ENCODE data around the gene NT5DC4. TPM values are rescaled to one million over a fixed set of nuclear protein-coding genes. Genes with fewer than 3 reads are reported as not detected.

The NT5DC4 gene
- total RNA-seq, 1 experiment from 2014 or later: not detected

DNA sequence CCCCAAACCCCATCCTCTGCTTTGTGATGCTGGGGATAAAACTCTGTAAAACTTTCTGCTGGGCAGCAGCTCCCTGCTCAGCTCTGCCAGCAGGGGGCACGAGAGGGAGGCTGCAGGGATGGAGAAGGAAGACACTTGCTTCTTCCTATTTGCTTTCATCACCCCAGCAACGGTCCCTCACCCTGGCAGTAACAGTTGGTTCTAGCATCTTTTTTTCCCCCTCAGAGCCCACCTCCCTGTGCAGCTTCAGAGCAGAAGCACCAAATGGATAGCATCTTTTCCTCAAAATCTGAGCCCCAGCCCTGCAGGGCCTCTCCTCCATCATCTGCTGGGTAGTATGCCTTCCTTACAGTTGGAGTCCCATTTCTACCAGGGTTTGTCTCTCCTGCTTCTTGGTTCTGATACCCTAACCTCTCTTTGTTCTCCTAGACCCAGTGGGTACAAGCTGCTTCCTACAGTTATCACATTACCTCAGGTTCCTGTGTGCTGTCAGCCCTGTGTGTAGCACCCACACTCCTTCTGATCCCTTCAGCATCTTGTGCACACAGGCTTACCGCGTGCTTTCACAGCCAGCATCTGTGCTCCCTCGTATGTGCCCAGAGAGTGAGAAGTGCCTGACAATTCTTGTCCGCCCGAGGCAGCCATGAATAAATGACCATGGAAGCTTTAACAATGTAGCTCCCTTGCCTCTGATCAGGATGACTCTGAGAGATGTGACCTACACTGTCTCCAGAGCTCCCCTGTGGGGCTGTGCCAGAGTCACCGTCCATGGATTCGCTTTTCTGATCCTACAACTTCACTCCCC, 29.1 kb downstream of the NT5DC4 start:
- Histone ChIP-seq H3K9me3 (ENCODE audit: control insufficient read depth, insufficient read depth, low read depth, low read length) (no peaks in the 10 kb centered on the region), H3K27me3 (ENCODE audit: control insufficient read depth, insufficient read depth, low read length) (no peaks in the 10 kb centered on the region), H3K27ac (ENCODE audit: low read length) (no peak overlapping the region), H3K36me3 (ENCODE audit: control insufficient read depth, insufficient read depth, low read length) (peaks cover 42% of the 10 kb centered on the region), H3K4me3 (ENCODE audit: low read depth in 2 of 2, low read length in 2 of 2) (no peak overlapping the region), H3K4me1 (ENCODE audit: control insufficient read depth, insufficient read depth, low read length) (no peaks in the 10 kb centered on the region; the same call in 1 of the 2 replicates)
- DNase-seq (ENCODE audit: low read depth, low spot score): peak; percentile 64
- ATAC-seq: peak; percentile 89
- no TSS peak for BruUV-seq (replicated peaks)
- POLR2A ChIA-PET: no interaction called here
- intact Hi-C loops (cut with micrococcal nuclease; ENCODE audit: unreplicated experiment): loop anchor here (1.0 to 2.0 kb wide), 3 partner anchors 129 to 209 kb away; no protein-coding TSS in a partner anchor
- TF ChIP-seq CTCF (IDR thresholded peaks at IDR 0.05) (peak; percentile 97), SIN3A (IDR thresholded peaks at IDR 0.05; ENCODE audit: borderline replicate concordance, insufficient read depth, low read depth, low read length) (no peak)
- CTCF ChIA-PET: interaction anchor here (0.6 to 4.5 kb wide), 3 partner anchors 9 to 192 kb away, joined by 3 to 43 read pairs (median 3); no protein-coding TSS in a partner anchor
- in situ Hi-C loops (cut with HindIII; ENCODE audit: low pct_unique_long_range_greater_than_20kb, low sequenced_read_pairs): no loop called here

- Histone ChIP-seq H3K9me3 (ENCODE audit: control insufficient read depth, insufficient read depth, low read depth, low read length) (no peaks in the 10 kb centered on the region), H3K4me1 (ENCODE audit: control insufficient read depth, insufficient read depth, low read length) (no peaks in the 10 kb centered on the region; the same call in 1 of the 2 replicates), H3K4me3 (ENCODE audit: low read depth in 2 of 2, low read length in 2 of 2) (no peak overlapping the region), H3K27ac (ENCODE audit: low read length) (no peak overlapping the region), H3K27me3 (ENCODE audit: control insufficient read depth, insufficient read depth, low read length) (no peaks in the 10 kb centered on the region), H3K36me3 (ENCODE audit: control insufficient read depth, insufficient read depth, low read length) (peaks cover 42% of the 10 kb centered on the region)
- in situ Hi-C loops (cut with HindIII; ENCODE audit: low pct_unique_long_range_greater_than_20kb, low sequenced_read_pairs) (no loop called here), intact Hi-C loops (cut with micrococcal nuclease; ENCODE audit: unreplicated experiment) (no loop called here)
- CTCF ChIA-PET: interaction anchor here (0.6 to 4.5 kb wide), 2 partner anchors 191 to 577 kb away, joined by 5 to 43 read pairs; no protein-coding TSS in a partner anchor
- no peak for DNase-seq (ENCODE audit: low read depth, low spot score)
- TF ChIP-seq REST (IDR thresholded peaks at IDR 0.05; ENCODE audit: insufficient read depth in 1 of 2, low read depth in 2 of 2, low read length in 1 of 2): no peak
- no peak for TF ChIP-seq POLR2AphosphoS5 (IDR thresholded peaks at IDR 0.05; ENCODE audit: low read depth, low read length)
- no peak for TF ChIP-seq CTCF (IDR thresholded peaks at IDR 0.05)
- no peak for TF ChIP-seq TCF7L2 (IDR thresholded peaks at IDR 0.05; ENCODE audit: low read depth, low read length)
- TF ChIP-seq SIN3A (IDR thresholded peaks at IDR 0.05; ENCODE audit: borderline replicate concordance, insufficient read depth, low read depth, low read length): no peak
- POLR2A ChIA-PET: no interaction called here
- no peak for ATAC-seq
- no TSS peak for BruUV-seq (replicated peaks)
Measured at GRCh38 chr2:112750560-112750843, 29.7 kb downstream of the NT5DC4 start.

Data from Panc1 (cell line).